ENCODE data around the gene CLMN. TPM values are rescaled to one million over a fixed set of nuclear protein-coding genes. Genes with fewer than 3 reads are reported as not detected.

The CLMN gene
- total RNA-seq, 4 donors from 2014 or later, result 3.3 to 14.1 (median 5.1) TPM

DNA sequence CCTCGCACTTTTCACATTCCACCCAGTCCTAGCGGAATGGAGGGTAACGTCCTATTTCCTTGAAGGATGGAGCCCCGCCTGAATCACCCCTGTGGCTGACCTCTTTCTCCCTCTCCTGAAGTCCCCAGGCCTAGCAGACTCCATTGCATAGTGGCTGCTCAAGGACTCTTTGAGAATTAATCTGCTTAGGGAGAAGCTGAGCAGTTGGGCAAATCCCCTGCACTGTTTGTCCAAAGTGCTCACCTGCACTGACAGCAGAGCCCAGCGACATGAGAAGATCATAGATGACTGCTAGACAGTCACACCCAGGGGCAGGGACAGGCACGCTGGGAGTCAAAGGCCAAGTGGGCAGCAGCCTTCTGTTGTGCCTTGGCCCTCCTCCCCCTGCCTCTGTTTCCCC is 124.7 kb downstream of the CLMN start:
- Histone ChIP-seq H3K4me1 (peaks cover 0 to 31% (median 0%) of the 10 kb centered on the region in 3 donors), H3K27ac (no peak overlapping the region), H3K9me3 (no peaks in the 10 kb centered on the region), H3K36me3 (peaks cover 0 to 18% (median 0%) of the 10 kb centered on the region in 3 donors), H3K4me3 (no peak overlapping the region), H3K27me3 (no peaks in the 10 kb centered on the region)
- WGBS, 2 donors, result 70 to 91% methylated on average over 2 to 5 of the region's 6 CpGs
- intact Hi-C loops (cut with DNase I), result no loop called here
- DNase-seq, result no peak
- TF ChIP-seq POLR2A (IDR thresholded peaks at IDR 0.05), result no peak
- no peak for TF ChIP-seq CTCF (IDR thresholded peaks at IDR 0.05)

DNA sequence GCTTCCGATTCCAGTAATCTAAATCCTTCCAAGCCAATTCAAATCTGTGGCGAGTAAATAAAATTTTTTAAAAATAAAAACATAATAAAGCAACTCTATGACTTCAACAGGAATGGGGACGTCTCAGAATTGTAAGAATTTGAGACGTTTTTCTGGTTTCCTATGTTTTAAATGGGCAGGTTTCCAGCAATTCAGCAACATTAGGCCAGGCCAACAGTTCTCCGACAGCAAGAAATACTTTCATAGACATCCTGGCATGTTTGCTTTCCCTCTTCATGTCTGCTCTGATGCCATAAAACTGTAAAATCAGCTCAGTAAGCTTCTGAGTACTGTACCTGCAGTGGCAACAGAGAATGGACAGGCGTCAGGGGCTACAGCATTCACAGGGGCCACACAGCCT is 126.6 kb downstream of the CLMN start:
- Histone ChIP-seq H3K4me1 (peaks cover 0 to 33% (median 0%) of the 10 kb centered on the region in 3 donors), H3K27me3 (no peaks in the 10 kb centered on the region), H3K4me3 (no peak overlapping the region), H3K27ac (no peak overlapping the region), H3K9me3 (no peaks in the 10 kb centered on the region), H3K36me3 (peaks cover 0 to 16% (median 0%) of the 10 kb centered on the region in 3 donors)
- TF ChIP-seq POLR2A (IDR thresholded peaks at IDR 0.05) (no peak), CTCF (IDR thresholded peaks at IDR 0.05) (no peak)
- WGBS, 2 donors, result 70 to 75% methylated on average over 6 of the region's 6 CpGs
- DNase-seq, result no peak
- intact Hi-C loops (cut with DNase I), result no loop called here

GRCh38 chr14:95192311-95192710 is 127.4 kb downstream of the CLMN start:
- H3K4me3 ChIP-seq, result no peak overlapping the region
- DNase-seq, result no peak
- no peaks in the 10 kb centered on the region for H3K9me3 ChIP-seq
- 85 to 86% methylated on average over 6 of the region's 6 CpGs for WGBS, 2 donors
- peaks cover 0 to 26% (median 0%) of the 10 kb centered on the region in 3 donors for H3K4me1 ChIP-seq
- H3K36me3 ChIP-seq, result peaks cover 0 to 16% (median 0%) of the 10 kb centered on the region in 3 donors
- no peak for TF ChIP-seq CTCF (IDR thresholded peaks at IDR 0.05)
- TF ChIP-seq POLR2A (IDR thresholded peaks at IDR 0.05), result no peak
- intact Hi-C loops (cut with DNase I), result no loop called here
- H3K27ac ChIP-seq, result no peak overlapping the region
- no peaks in the 10 kb centered on the region for H3K27me3 ChIP-seq

DNA sequence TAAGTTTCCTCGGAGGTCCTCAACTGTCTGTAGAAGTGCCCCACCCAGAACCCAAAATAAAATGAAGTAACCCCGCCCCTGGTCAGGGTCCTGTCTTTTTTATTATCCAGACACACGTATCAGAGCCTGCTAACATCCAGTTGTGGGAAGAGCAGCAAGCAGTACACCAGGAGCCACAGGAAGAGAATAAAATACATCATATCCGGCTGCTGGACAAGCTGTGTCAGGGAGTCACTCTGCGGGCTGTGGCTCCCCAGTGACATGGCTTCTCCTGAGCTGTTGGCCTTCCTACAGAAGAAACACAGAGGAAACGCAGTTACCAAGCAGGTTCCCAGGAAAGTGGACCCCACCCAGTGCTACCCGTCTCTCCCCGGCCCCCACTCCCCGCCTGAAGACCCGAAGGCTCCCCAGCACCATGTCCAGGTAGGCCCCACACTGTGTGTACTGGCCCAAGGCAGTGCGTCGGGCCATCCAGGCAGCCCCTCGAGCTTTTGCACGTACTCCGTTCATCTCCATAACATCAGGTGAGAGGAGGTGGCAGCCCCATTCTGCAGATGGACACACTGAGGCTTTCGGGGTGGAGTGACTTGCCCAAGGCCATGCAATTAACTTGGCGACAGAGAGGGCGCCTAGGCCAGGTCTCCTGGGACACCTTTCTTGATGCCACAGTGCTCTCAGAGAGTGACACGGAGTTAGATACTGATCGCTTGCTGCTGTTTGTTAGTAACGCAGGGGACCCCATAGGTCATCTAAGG is 128.1 kb downstream of the CLMN start:
- Histone ChIP-seq H3K4me1 (peaks cover 0 to 19% (median 0%) of the 10 kb centered on the region in 3 donors), H3K36me3 (peaks cover 0 to 16% (median 0%) of the 10 kb centered on the region in 3 donors), H3K9me3 (no peaks in the 10 kb centered on the region), H3K27me3 (no peaks in the 10 kb centered on the region), H3K27ac (no peak overlapping the region), H3K4me3 (no peak overlapping the region)
- TF ChIP-seq POLR2A (IDR thresholded peaks at IDR 0.05) (no peak), CTCF (IDR thresholded peaks at IDR 0.05) (no peak)
- WGBS, 2 donors, result 79 to 85% methylated on average over 10 to 12 of the region's 21 CpGs
- no peak for DNase-seq
- intact Hi-C loops (cut with DNase I), result no loop called here

GRCh38 chr14:95190857-95191256 is 128.9 kb downstream of the CLMN start:
- intact Hi-C loops (cut with DNase I), result no loop called here
- Histone ChIP-seq H3K4me3 (no peak overlapping the region), H3K4me1 (peaks cover 0 to 18% (median 4%) of the 10 kb centered on the region in 3 donors), H3K9me3 (no peaks in the 10 kb centered on the region), H3K36me3 (peaks cover 0 to 16% (median 0%) of the 10 kb centered on the region in 3 donors), H3K27ac (no peak overlapping the region), H3K27me3 (no peaks in the 10 kb centered on the region)
- TF ChIP-seq CTCF (IDR thresholded peaks at IDR 0.05), result no peak
- no peak for TF ChIP-seq POLR2A (IDR thresholded peaks at IDR 0.05)
- DNase-seq, result no peak
- 83 to 89% methylated on average over 6 to 7 of the region's 7 CpGs for WGBS, 2 donors
